GM23338 (cell line): ENCODE results near the gene PIGC.

Experiments used
- CREB1 ChIP-seq: fragments of 250-450 bp; sonication (Bioruptor Pico); IDR thresholded peaks from 2 replicates; pipeline ENCODE4 v1.5.0; 2020; ENCODE audit warnings: low read depth, mild to moderate bottlenecking, moderate library complexity
- CTCF ChIP-seq, 2 experiments: fragments of 200-600 bp in 1 of 2; sonication (generic) in 1 of 2; conservative IDR thresholded peaks; 2 replicates each; pipeline versions ENCODE4 v1.5.1 to v1.6.1; 2016 to 2017; ENCODE audit warnings: antibody characterized with exemption in 2 of 2, low read depth in 2 of 2, mild to moderate bottlenecking in 2 of 2, moderate library complexity in 1 of 2
- EZH2 ChIP-seq: fragments of 200-600 bp; sonication (generic); IDR thresholded peaks from one replicate; pipeline ENCODE4 v1.8.0; 2017; ENCODE audit warnings: antibody characterized with exemption, mild to moderate bottlenecking, low read depth; ENCODE audit not compliant: unreplicated experiment
- EZH2phosphoT487 ChIP-seq: fragments of 200-600 bp; sonication (generic); IDR thresholded peaks from one replicate; pipeline ENCODE4 v1.8.1; 2018; ENCODE audit warnings: antibody characterized with exemption; ENCODE audit not compliant: unreplicated experiment
- JUNB ChIP-seq: IDR thresholded peaks from one replicate; pipeline ENCODE4 v1.6.1; 2016; ENCODE audit warnings: antibody characterized with exemption; ENCODE audit not compliant: unreplicated experiment
- POLR2AphosphoS5 ChIP-seq: IDR thresholded peaks from 2 replicates; pipeline ENCODE4 v1.6.1; 2016; ENCODE audit warnings: antibody characterized with exemption, low read depth
- TF ChIP-seq, protein P1 (sequence below): IDR thresholded peaks from 2 replicates; pipeline ENCODE4 v1.6.1; 2016; ENCODE audit warnings: antibody characterized with exemption
- TF ChIP-seq, protein P2 (sequence below): fragments of 250-450 bp; sonication (Bioruptor Pico); IDR thresholded peaks from 2 replicates; pipeline ENCODE4 v1.5.0; 2020; ENCODE audit warnings: mild to moderate bottlenecking, moderate library complexity
- TF ChIP-seq, protein P3 (sequence below): IDR thresholded peaks from one replicate; pipeline ENCODE4 v1.6.1; 2018; ENCODE audit warnings: antibody characterized with exemption; ENCODE audit not compliant: unreplicated experiment

GRCh38 chr1:172456344-172456769 lies 12.5 kb upstream of the PIGC start:
- TF ChIP-seq CTCF (conservative IDR thresholded peaks at IDR 0.05; ENCODE audit: low read depth in 2 of 2) (no peak), JUNB (no peak), POLR2AphosphoS5 (no peak), CREB1 (CRISPR knock-in tag) (no peak), EZH2 (no peak), EZH2phosphoT487 (no peak)
- TF ChIP-seq, protein P1, sequence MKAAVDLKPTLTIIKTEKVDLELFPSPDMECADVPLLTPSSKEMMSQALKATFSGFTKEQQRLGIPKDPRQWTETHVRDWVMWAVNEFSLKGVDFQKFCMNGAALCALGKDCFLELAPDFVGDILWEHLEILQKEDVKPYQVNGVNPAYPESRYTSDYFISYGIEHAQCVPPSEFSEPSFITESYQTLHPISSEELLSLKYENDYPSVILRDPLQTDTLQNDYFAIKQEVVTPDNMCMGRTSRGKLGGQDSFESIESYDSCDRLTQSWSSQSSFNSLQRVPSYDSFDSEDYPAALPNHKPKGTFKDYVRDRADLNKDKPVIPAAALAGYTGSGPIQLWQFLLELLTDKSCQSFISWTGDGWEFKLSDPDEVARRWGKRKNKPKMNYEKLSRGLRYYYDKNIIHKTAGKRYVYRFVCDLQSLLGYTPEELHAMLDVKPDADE = no peak
- TF ChIP-seq, protein P2, sequence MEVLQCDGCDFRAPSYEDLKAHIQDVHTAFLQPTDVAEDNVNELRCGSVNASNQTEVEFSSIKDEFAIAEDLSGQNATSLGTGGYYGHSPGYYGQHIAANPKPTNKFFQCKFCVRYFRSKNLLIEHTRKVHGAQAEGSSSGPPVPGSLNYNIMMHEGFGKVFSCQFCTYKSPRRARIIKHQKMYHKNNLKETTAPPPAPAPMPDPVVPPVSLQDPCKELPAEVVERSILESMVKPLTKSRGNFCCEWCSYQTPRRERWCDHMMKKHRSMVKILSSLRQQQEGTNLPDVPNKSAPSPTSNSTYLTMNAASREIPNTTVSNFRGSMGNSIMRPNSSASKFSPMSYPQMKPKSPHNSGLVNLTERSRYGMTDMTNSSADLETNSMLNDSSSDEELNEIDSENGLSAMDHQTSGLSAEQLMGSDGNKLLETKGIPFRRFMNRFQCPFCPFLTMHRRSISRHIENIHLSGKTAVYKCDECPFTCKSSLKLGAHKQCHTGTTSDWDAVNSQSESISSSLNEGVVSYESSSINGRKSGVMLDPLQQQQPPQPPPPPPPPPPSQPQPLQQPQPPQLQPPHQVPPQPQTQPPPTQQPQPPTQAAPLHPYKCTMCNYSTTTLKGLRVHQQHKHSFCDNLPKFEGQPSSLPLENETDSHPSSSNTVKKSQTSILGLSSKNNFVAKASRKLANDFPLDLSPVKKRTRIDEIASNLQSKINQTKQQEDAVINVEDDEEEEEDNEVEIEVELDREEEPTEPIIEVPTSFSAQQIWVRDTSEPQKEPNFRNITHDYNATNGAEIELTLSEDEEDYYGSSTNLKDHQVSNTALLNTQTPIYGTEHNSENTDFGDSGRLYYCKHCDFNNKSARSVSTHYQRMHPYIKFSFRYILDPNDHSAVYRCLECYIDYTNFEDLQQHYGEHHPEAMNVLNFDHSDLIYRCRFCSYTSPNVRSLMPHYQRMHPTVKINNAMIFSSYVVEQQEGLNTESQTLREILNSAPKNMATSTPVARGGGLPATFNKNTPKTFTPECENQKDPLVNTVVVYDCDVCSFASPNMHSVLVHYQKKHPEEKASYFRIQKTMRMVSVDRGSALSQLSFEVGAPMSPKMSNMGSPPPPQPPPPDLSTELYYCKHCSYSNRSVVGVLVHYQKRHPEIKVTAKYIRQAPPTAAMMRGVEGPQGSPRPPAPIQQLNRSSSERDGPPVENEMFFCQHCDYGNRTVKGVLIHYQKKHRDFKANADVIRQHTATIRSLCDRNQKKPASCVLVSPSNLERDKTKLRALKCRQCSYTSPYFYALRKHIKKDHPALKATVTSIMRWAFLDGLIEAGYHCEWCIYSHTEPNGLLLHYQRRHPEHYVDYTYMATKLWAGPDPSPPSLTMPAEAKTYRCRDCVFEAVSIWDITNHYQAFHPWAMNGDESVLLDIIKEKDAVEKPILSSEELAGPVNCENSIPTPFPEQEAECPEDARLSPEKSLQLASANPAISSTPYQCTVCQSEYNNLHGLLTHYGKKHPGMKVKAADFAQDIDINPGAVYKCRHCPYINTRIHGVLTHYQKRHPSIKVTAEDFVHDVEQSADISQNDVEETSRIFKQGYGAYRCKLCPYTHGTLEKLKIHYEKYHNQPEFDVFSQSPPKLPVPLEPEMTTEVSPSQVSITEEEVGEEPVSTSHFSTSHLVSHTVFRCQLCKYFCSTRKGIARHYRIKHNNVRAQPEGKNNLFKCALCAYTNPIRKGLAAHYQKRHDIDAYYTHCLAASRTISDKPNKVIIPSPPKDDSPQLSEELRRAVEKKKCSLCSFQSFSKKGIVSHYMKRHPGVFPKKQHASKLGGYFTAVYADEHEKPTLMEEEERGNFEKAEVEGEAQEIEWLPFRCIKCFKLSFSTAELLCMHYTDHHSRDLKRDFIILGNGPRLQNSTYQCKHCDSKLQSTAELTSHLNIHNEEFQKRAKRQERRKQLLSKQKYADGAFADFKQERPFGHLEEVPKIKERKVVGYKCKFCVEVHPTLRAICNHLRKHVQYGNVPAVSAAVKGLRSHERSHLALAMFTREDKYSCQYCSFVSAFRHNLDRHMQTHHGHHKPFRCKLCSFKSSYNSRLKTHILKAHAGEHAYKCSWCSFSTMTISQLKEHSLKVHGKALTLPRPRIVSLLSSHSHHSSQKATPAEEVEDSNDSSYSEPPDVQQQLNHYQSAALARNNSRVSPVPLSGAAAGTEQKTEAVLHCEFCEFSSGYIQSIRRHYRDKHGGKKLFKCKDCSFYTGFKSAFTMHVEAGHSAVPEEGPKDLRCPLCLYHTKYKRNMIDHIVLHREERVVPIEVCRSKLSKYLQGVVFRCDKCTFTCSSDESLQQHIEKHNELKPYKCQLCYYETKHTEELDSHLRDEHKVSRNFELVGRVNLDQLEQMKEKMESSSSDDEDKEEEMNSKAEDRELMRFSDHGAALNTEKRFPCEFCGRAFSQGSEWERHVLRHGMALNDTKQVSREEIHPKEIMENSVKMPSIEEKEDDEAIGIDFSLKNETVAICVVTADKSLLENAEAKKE (CRISPR knock-in tag) = no peak
- TF ChIP-seq, protein P3, sequence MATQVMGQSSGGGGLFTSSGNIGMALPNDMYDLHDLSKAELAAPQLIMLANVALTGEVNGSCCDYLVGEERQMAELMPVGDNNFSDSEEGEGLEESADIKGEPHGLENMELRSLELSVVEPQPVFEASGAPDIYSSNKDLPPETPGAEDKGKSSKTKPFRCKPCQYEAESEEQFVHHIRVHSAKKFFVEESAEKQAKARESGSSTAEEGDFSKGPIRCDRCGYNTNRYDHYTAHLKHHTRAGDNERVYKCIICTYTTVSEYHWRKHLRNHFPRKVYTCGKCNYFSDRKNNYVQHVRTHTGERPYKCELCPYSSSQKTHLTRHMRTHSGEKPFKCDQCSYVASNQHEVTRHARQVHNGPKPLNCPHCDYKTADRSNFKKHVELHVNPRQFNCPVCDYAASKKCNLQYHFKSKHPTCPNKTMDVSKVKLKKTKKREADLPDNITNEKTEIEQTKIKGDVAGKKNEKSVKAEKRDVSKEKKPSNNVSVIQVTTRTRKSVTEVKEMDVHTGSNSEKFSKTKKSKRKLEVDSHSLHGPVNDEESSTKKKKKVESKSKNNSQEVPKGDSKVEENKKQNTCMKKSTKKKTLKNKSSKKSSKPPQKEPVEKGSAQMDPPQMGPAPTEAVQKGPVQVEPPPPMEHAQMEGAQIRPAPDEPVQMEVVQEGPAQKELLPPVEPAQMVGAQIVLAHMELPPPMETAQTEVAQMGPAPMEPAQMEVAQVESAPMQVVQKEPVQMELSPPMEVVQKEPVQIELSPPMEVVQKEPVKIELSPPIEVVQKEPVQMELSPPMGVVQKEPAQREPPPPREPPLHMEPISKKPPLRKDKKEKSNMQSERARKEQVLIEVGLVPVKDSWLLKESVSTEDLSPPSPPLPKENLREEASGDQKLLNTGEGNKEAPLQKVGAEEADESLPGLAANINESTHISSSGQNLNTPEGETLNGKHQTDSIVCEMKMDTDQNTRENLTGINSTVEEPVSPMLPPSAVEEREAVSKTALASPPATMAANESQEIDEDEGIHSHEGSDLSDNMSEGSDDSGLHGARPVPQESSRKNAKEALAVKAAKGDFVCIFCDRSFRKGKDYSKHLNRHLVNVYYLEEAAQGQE = no peak
